NCI-H1048 (cell line): ENCODE measurements around the gene CABP4.
"Not testable (repeated sequence)": the region's sequence is repeated elsewhere in the genome, so short reads cannot be mapped to it uniquely, and the experiment has no call there.

Source experiments
- DNase-seq: peaks from one replicate; lab custom pipeline; 2025; lab: John Stamatoyannopoulos, UW

CABP4 gene

GRCh38 chr11:67482275-67482826 lies 27.2 kb downstream of the CABP4 start:
- no peak for DNase-seq

GRCh38 chr11:67482827-67483798 lies 28.0 kb downstream of the CABP4 start, which contains the start of gene AIP:
Gene AIP (plus strand): TSS chr11:67483026. CDS start chr11:67483159, 133 bp downstream.
- peak; percentile 97 for DNase-seq

DNA sequence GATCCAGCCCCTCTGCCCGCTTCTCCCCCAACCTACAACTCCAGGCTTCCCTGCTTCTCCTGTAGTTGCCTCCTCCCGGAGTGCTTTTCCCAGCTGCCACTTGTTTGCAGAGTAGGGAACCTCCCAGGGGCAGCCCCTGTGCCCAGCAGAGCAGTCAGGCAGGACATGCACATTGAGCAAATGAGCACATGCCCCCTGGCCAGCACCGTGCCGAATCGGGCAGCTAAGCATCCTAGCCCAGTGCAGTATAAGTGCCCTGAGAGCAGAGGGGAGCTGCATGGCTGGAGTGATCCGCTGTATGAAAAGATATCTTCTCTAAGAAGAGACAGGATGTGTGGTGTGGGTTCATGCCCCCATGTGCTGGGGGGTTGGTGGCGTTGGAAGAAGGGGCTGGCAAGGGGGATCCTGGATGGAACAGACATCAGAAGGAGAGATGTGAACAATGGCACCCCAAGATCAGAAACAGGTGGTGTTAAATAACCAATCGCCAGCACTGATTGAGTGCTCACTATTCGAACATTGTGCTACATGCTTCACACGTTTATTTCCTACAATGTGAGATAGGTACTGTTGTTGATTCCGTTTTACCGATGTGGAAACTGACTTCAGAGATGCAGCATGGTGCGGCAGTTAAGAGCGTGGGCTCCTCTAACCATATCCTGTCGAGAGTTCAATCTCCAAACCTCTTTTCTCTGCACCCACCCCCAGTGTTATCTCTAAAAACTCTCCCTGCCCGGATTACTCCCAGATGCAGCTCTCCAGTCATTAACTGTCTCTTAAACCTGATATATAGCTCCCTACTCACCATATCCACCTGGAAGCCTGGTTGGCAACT lies 28.9 kb downstream of the CABP4 start:
- DNase-seq, result no peak

- no peak for DNase-seq
Measured at GRCh38 chr11:67484847-67485311, 29.7 kb downstream of the CABP4 start.

DNA sequence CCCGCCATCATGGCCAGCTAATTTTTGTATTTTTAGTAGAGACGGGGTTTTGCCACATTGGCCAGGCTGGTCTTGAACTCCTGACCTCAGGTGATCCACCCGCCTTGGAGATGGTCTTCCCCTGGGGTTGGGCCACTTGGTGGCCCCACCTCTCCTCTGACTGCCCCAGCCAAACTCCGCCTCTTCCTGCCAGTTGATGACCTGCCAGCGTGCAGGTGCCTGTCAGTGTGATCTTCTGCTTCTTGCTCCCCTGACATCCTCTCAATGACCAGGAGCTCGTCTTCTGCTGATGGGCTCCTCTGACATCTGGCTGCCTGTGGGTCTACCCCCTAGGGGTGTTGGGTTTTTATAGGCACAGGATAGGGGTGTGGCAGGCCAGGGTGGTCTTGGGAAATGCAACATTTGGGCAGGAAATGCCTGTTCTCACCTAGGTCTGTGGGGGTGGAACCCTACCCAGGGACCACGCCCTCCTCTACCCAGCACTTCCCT lies 30.8 kb downstream of the CABP4 start:
- DNase-seq, result not testable (repeated sequence)

DNA sequence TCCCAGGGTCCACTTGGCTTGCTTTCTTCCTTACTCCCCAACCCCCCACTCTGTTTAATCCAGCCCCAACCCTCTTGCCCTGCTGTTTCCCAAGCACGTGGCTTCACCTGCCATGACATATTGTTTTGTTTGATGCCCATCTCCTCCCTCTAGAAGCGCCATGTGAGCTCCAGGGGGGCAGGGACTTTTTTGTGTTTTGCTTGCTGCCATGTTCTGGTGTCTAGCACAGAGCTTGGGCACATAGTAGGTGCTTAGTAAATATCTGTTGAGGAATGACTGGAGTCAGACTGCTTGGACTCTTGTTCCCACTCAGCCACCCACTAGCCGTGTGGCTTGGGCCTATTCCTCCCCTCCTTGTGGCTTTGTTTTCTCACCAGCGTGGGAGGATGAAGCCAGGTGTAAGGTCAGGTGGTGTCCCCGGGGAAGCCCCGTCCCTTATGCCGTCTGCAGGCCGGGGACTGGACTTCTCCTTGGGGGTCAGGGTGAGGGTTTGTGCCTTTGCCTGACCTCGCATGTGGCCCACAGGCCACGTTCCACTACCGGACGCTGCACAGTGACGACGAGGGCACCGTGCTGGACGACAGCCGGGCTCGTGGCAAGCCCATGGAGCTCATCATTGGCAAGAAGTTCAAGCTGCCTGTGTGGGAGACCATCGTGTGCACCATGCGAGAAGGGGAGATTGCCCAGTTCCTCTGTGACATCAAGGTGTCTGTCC lies 31.5 kb downstream of the CABP4 start:
- DNase-seq, result no peak

DNA sequence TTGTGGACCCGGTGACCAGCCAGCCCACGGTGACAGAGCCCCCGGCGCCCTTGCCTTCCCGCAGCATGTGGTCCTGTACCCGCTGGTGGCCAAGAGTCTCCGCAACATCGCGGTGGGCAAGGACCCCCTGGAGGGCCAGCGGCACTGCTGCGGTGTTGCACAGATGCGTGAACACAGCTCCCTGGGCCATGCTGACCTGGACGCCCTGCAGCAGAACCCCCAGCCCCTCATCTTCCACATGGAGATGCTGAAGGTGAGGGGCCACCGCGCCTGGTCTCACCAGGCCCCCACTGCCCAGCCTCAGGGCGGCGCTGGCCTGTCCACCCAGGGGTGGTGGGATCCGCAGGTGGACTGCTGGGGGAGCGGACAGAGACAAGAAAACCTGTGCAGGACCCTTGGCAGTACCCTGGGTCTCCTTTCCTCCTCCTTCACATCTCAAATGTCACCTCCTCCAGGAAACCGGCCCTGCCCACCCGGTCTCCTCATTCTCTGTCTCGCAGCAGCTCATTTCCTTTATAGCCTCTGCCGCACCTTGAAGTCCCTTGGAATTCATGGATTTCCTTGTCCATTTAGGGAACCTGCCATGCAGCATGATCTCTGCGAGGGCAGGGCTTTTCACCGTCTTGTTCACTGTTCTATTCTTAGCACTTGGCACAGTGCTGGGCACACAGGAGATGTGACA lies 34.2 kb downstream of the CABP4 start:
- no peak for DNase-seq

DNA sequence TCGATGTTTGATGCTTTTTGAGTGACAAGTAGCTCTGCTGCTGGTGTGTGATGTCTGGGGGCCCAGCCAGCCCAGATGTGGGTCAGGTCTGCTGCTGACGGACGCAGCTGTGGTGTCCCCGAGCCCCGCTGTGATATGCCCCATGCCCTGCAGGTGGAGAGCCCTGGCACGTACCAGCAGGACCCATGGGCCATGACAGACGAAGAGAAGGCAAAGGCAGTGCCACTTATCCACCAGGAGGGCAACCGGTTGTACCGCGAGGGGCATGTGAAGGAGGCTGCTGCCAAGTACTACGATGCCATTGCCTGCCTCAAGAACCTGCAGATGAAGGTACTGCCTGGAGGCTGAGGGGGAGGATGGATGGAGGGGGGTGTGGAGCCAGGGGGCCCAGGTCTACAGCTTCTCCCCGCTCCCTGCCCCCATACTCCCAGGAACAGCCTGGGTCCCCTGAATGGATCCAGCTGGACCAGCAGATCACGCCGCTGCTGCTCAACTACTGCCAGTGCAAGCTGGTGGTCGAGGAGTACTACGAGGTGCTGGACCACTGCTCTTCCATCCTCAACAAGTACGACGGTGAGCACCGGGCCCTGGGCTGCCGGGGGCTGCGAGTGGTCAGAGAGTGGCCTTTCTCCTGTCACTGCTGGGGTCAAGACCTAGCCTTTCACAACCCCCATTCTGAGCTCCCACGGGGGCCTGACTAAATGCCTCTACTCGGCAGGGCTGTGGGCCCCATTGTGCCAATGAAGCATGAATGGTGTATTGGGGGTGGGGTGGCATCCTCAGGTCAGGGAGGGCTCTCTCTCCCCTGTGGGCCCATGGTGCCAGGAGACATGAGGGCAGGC lies 35.0 kb downstream of the CABP4 start:
- DNase-seq, result no peak

GRCh38 chr11:67490727-67491065 lies 35.5 kb downstream of the CABP4 start:
- DNase-seq, result no peak

- DNase-seq, result no peak
Measured at GRCh38 chr11:67491276-67492068, 36.3 kb downstream of the CABP4 start.

GRCh38 chr11:67492069-67492727 lies 37.0 kb downstream of the CABP4 start:
- DNase-seq, result no peak

DNA sequence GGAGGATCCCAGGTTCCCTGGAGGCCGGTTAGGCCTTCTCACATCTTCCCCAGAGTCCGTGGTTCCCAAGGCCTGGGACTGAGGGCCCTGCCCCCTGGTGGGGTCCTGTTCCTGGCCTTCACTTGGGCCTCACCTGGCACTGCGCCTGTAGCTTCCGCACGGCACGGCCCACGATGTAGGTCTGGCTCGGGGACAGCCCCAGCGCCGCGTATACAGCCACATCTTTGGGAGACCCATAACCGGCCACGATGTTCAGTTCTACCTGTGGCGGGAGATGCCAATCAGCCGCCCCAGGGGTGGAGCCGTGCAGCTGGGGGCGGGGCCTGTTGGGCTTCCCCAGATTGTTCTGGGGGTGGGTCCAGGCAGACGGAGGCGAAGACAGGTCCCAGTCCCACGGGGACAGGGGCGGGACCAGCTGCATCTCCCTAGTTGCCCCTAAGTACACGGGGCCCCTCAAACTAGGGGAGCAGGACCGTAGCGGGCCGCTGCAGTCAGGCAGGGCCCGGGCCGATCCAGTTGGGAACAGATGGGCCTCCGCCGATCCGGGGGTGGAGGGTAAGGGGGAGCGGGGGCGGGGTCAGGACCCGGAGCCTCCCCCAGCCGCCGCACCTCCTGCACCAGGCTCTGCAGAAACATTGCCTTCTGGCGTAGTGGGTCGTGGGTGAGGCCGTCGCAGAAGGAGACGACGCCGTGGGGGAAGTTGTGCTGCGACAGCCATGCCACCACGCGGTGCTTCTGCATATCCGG lies 37.8 kb downstream of the CABP4 start:
- DNase-seq, result no peak

GRCh38 chr11:67493548-67494370 lies 38.6 kb downstream of the CABP4 start:
- DNase-seq, result no peak

GRCh38 chr11:67494371-67495233 lies 39.4 kb downstream of the CABP4 start:
- DNase-seq, result no peak

DNA sequence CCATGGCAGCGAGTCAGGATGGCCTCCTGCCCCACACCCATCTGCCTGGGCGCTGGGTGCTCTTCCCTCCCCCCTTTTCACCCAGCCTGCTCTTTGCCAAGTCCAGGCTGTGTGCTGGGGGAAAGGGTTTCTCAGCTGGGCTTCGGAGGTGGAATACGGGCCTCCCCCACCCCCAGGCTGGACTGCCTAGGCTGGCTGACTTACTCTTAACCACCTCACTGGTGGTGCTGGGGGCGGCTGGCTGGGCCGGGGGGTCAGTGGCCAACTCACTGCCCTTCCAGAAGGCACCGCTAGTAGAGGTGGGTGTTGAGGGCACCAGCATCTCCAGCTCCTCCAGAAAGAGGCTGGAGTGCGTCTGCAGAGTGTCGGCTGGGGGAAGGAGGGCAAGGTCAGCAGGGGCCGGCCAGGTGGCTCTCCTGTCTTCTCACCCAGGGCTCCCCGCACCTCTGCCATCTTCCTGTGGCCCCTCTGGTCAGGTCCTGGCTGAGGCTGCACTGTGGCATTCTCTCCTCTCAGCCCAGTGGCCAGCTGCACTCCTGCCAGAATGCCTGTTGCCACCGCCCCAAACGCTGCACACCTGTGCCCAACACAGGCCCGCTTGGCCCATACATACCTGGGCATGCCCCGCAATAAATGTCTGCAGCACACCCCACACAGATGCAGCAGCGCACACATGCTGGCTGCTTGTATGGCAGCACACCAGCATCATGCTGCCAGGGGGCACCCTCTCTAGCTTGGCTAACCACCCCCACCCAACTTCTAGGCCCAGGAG lies 40.3 kb downstream of the CABP4 start:
- DNase-seq, result no peak
